C1 segment of cervical spinal cord (tissue), 14 donors: ENCODE measurements around the gene ADAP1.
"Not testable (repeated sequence)": the region's sequence is repeated elsewhere in the genome, so short reads cannot be mapped to it uniquely, and the experiment has no call there.

Source experiments
- DNase-seq, 14 donors: peaks; one replicate each; lab custom pipeline; 2025; lab: John Stamatoyannopoulos, UW

The ADAP1 gene

GRCh38 chr7:960269-960871 is 5.9 kb upstream of the ADAP1 start:
- peak in 1 of 14 donors; percentile 29 for DNase-seq

GRCh38 chr7:959740-960139 is 5.3 kb upstream of the ADAP1 start:
- DNase-seq, result not testable (repeated sequence)

- DNase-seq, result no peak
Observed at GRCh38 chr7:959271-959670, 4.8 kb upstream of the ADAP1 start.

- no peak for DNase-seq
Observed at GRCh38 chr7:958221-959200, 4.0 kb upstream of the ADAP1 start.

- DNase-seq, result peak in 3 of 14 donors; percentile 23 to 35 (median 26)
Observed at GRCh38 chr7:957418-958220, 3.1 kb upstream of the ADAP1 start.

- peak in 3 of 14 donors; percentile 18 to 96 (median 29) for DNase-seq
Observed at GRCh38 chr7:956031-956430, 1.6 kb upstream of the ADAP1 start.

- peak in 12 of 14 donors; percentile 17 to 85 (median 66) for DNase-seq
Observed at GRCh38 chr7:953547-954327, 743 bp downstream of the ADAP1 start.

- peak in 2 of 14 donors; percentile 56 to 60 for DNase-seq
Observed at GRCh38 chr7:952548-953441, 1.7 kb downstream of the ADAP1 start.

GRCh38 chr7:951881-952547 is 2.5 kb downstream of the ADAP1 start:
- DNase-seq, result no peak

- peak in 1 of 14 donors; percentile 16 for DNase-seq
Observed at GRCh38 chr7:949021-949934, 5.2 kb downstream of the ADAP1 start.

- no peak for DNase-seq
Observed at GRCh38 chr7:947391-948210, 6.9 kb downstream of the ADAP1 start.

- DNase-seq, result peak in 1 of 14 donors; percentile 28
Observed at GRCh38 chr7:946256-946996, 8.1 kb downstream of the ADAP1 start.

GRCh38 chr7:945556-946255 is 8.8 kb downstream of the ADAP1 start:
- DNase-seq, result peak in 1 of 14 donors; percentile 14

GRCh38 chr7:945147-945555 is 9.3 kb downstream of the ADAP1 start:
- DNase-seq, result no peak

GRCh38 chr7:944744-945143 is 9.7 kb downstream of the ADAP1 start:
- DNase-seq, result no peak

- DNase-seq, result not testable (repeated sequence)
Observed at GRCh38 chr7:943793-944192, 10.7 kb downstream of the ADAP1 start.
